ENCODE measurements around the gene COX14.

COX14 gene

GRCh38 chr12:50085615-50086072 is 26.4 kb upstream of the COX14 start:
- DNase-seq, result no peak

DNA sequence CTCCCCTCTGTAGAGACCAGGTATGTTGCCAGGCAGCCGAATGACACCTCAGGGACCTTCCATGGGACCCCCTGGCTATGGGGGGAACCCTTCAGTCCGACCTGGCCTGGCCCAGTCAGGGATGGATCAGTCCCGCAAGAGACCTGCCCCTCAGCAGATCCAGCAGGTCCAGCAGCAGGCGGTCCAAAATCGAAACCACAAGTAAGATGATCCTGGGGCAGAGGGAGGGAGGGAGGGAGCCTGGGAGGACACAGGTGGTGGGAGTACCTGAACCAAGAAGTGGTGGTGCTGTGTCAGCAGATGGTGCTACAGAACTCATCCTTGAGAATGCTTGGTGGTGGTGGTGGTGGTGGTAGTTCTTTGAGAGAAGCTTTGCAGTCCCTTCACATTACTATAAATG is 25.9 kb upstream of the COX14 start:
- DNase-seq, result no peak

- DNase-seq, result no peak
Observed at GRCh38 chr12:50087151-50087550, 24.9 kb upstream of the COX14 start.

- DNase-seq, result no peak
Observed at GRCh38 chr12:50087995-50088394, 24.0 kb upstream of the COX14 start.

DNA sequence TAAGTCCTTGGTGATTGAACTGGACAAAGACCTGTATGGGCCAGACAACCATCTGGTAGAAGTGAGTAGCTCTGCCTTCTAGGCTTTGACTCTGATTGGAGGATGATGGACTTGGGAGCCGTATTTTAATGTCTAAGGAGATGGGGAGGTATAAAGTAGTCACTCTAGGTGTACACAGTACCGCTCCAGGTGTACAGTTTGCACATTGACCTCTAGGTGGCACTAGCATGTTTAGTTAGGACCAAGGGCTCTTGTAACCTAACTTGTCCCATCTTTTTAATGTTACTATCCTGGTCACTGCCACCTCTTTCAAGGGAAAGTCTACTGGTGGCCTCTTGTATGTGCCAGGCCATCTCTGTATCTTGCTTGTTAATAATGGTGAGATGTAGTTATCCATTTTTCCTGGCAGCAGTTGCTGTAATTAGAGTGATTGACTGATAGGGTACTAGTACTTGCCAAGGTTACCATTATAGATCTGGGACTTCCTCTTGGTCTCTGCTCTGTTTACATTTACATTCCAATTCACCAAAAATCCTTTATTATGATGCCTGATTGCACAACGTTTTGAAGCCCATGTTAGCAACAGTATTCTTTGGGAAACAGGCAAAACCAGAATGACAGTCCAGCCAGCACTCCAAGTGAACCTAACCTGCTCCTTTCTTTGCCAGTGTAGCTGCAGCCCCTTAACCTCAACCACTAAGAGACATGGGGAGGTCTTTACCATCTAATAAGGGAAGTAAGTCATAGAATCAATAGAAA is 23.3 kb upstream of the COX14 start:
- DNase-seq, result peak; percentile 76

DNA sequence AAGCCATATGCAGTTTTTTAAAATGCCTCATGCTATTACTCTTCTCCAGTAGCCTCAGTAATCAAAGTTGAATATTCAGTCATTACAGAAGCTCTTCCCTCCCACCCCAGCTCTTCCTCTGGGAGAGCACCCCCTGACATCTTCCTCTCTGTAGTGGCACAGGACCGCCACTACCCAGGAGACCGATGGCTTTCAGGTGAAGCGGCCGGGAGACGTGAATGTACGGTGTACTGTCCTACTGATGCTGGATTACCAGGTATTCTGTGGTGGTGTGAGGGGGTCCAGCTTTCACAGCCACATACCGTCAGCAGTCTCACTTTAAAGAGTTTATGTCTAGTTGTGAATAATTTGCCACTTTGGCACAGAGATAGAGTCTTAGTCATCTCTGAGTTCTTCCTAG is 22.3 kb upstream of the COX14 start:
- DNase-seq, result no peak

DNA sequence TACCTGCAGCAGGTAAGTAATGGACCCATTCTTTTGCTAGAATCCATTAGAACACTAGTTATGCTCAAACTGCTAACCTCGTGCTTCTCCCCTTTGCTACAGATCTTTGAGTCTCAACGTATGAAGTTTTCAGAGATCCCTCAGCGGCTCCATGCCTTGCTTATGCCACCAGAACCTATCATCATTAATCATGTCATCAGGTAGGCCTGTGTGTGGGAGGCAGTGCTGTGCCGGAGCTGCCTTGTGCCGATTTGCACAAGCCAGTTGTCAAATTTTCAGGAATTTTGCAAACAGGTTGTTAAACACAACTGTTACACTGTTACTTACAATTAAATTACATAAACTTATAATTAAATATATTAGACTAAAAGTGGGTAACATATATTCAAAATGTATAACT is 21.6 kb upstream of the COX14 start:
- DNase-seq, result no peak

DNA sequence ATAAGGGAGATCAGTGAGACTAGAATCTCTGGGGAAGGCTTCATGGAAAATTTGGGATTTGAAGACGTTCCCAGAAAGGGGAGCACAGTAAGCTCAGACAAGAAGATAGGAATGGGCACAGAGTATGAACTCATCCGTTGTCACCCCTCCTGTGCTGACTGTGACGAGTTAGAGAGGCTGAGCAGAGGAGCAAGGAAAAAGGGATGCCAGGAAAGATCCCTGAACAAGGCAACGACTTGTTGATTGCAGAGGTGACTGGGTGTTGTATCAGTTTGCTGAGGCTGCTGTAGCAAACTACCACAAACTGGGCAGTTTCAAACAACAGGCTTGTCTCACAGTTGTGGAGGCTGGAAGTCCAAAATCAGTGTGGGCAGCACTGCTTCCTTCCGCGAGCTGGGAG is 14.1 kb upstream of the COX14 start:
- DNase-seq, result no peak

DNA sequence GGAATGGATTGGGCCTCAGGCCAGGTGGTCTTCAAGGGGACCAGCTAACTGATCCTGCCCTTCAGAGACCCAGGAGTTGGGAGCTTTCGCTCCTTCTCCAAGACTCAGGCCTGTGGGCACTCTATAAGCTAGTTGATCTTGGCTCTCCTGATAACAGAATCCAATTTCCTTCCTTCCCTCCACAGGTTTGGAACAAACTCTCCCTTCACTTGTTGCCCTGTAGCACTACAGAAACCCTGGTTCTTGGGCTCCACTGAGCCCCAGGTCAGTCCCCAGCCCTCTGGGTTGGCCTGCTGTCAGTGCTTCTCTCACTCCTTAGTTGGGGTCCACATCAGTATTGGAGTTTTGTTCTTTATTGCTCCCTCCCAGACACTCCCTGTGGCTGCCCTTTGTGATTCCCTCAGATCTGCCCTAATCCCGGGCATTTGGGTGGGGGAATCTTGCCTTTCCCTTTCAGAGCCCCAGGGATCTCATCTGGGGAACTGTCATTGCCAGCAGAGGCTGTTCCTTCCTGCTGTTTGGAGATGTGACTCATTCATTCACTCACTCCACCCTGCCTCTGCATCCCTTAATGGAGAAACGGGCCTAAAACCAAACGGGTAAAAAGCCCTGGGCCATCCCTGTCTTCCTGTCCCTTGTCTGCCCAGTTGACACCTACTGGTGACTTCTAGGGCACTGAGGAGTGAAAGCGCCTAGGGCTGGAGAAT is 12.6 kb upstream of the COX14 start:
- no peak for DNase-seq

DNA sequence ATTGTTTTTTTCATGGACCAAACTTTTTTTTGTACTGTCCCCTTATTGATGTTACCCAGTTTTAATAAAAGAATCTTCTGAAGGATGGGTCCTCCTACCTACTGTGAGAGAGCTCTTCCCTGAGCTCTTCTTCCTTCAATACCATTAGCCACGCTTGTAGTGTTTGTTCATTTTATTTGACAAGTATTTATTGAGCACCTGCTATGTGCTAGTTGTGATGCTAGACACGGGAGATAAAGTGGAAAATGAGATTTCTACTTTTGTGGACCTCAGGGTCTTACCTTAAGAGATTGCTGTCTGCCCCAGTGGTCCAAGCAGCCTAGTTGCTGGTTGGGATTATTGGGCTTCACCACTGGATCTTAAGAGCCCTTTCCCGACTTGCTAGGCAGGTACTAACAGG is 11.5 kb upstream of the COX14 start:
- DNase-seq, result no peak

DNA sequence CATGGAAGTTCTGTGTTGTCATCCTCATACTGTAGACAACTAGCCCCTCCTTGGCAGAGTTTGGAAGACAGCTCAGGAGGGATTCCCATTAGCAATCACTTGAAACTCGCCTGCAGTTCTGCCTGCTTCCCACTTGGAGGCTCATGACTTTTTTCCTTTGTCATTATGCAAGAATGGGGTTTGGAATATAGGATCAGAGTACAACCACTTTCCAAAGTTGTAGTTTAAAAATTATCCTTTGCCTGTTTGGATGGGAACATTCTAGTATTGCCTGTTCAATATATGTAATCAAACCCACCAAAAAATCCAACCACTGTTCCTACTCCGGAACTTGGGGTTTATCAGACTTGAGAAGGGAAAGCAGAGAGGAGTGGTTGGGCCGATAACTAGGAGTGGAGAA is 10.4 kb upstream of the COX14 start:
- no peak for DNase-seq

GRCh38 chr12:50102131-50102531 is 9.9 kb upstream of the COX14 start:
- DNase-seq, result no peak

DNA sequence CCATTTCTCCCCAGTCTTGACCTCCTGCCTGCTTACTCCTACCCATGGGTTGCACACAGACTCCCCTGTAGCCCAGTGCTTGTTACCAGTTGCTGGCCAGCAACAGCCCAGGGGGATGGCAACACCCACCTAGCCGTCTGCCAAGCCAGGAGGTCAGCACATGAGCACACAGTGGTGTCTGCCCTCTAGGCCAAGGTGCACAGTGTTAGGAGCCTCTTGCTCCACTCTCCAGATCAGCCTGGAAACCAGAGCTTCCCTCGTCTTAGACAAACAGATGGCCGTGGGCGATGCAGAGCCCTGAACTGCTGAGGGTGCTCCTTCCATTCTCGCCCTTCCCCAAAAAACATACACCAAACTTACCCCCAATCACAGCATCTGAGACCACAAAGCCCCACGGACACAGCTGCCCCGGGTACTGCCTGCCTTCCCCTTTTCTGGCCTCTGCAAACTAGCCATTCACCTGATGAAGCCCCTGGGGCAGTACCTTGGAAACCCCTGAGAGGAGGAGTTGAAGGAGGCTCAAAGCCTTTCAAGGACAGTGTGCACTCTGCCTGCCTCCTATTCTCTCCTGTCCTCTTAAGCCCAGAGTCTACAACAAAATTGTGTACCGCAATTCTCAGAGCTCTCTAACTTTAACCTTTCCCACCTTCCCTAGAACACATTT is 9.3 kb upstream of the COX14 start:
- no peak for DNase-seq

DNA sequence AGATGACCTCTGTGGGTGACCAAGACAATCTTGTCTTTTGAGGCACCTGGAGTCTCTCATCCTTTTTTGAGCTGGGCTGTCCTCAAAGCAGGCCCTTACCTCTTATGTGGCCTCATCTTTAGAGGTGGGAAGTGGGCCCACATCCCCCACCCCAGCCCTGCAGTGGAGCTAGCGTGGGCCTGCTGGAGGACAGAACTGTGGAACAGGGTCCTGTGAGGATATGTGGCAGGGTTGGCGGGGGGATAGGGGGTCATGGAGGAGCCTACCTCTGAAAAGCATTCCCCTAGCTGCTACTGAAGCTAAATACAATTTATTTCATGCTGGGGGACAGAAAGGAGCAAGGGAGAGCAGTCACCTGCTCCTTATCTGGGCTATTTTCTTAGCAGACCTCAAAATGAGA is 8.7 kb upstream of the COX14 start:
- DNase-seq, result no peak

- DNase-seq, result no peak
Observed at GRCh38 chr12:50103767-50104321, 8.2 kb upstream of the COX14 start, which contains the start of gene GPD1. TSS of gene GPD1 (plus strand) at chr12:50104008. CDS start at chr12:50104051, 43 bp downstream.

DNA sequence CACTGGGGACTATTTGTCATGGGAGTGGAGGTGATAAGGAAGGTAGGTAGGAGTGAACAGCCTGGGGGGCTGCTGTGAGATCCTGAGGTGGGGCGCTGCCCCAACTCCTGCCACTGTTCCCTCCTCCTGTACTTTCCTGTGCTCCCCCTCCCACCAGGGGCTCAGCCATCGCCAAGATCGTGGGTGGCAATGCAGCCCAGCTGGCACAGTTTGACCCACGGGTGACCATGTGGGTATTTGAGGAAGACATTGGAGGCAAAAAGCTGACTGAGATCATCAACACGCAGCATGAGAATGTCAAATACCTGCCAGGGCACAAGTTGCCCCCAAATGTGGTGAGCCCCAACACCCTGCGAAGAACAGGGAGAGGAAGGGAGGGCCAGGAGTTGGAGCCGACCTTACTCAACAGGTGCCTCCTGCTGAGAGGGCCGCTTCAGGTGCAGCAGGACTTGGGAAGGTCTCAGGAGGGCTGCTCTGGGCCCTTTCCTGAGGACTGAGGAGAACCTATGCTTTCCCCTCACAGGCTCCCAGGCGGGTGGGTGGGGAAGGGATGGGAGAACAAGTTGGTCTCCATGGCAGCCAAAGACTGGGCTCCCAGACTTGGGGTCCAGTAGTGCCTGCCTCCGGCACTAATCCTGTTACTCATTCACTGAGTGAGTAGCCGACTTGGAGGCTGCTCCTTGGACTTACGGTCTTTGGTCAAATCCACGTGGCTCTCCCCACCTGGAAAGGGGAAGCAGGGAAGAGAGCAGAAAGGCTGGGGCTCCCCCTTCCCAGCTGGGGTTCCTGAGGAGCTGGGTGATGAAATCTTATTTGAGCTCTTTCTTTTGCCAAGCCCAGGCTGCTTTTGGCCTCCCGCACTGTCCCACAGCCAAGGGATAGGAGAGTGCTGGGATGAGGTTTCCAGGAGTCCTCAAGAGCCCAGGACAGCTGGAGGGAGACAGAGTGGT is 7.3 kb upstream of the COX14 start:
- DNase-seq, result no peak

- no peak for DNase-seq
Observed at GRCh38 chr12:50105913-50106450, 6.1 kb upstream of the COX14 start.

- DNase-seq, result no peak
Observed at GRCh38 chr12:50106907-50107306, 5.1 kb upstream of the COX14 start.

DNA sequence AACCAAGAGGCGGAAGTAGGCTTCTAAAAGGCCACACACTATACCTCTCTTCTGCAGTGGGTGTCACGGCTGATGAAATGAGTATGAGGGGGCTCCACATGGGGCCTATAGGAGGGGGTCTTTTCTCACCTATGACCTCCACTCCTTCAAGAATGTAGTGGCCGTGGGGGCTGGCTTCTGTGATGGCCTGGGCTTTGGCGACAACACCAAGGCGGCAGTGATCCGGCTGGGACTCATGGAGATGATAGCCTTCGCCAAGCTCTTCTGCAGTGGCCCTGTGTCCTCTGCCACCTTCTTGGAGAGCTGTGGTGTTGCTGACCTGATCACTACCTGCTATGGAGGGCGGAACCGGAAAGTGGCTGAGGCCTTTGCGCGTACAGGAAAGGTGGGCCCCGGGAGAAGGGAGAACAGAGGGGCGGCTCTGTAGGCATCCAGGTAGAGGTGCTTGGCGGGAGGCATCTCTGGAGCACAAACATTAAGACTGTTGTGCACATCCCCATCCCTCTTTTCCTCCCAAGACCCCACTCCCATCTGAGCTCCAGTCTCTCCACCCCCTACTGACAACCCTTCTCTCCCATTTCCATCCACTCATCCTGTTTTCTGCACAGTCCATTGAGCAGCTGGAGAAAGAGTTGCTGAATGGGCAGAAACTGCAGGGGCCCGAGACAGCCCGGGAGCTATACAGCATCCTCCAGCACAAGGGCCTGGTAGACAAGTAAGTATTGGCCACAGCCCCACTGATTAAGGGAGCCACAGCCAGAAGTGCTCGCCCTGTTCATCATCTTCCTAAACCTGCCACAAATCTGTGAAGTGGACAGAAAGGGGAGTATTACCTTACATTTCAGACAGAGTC is 4.4 kb upstream of the COX14 start:
- DNase-seq, result no peak

DNA sequence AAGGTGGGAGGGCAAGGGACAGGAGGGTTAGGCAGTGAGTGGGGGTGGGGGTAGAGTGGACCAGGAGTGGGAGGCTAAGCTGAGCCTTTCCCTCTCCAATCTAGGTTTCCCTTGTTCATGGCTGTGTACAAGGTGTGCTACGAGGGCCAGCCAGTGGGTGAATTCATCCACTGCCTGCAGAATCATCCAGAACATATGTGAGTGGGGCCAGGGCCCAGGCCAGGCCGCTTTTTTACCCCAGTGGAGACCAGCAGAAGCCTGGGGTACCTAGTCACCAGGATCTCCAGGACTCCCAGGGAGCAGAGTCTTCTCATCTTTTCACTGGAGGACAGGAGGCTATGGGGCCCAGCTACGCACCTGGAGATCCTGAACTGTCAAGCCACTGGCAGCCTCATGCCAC is 2.7 kb upstream of the COX14 start:
- DNase-seq, result no peak

GRCh38 chr12:50110127-50110761 is 1.8 kb upstream of the COX14 start:
- no peak for DNase-seq
